Endothelial cell of umbilical vein (primary cell): Measurements from ENCODE around the gene PRAMEF1. TPM values are rescaled to one million over a fixed set of nuclear protein-coding genes. Genes with fewer than 3 reads are reported as not detected.

Experiments
- BruUV-seq: library from RNA; stranded (reverse); fragments of 400-500 nt; replicated peaks from 2 replicates; lab custom pipeline; 2021; lab: Mats Ljungman, UMichigan
- CTCF ChIA-PET: fragments of 300-600, 350-600 bp; sonication (Branson Sonifier 250); formaldehyde crosslinking; loops from one replicate; lab custom pipeline; 2021; ENCODE audit warnings: antibody characterized with exemption, inconsistent platforms; lab: Charles Lee
- POLR2A ChIA-PET: fragments of 300-600, 350-600 bp; sonication (Branson Sonifier 250); formaldehyde crosslinking; loops from one replicate; lab custom pipeline; 2021; ENCODE audit warnings: antibody characterized with exemption, inconsistent platforms; lab: Charles Lee
- DNase-seq: peaks from one replicate; pipeline ENCODE4 v3.0.0-alpha.2; 2011; ENCODE audit warnings: low read depth, low spot score
- FAIRE-seq: peaks from 2 replicates; lab custom pipeline; 2011; peaks lifted over from hg19 to GRCh38; lab: Jason Lieb, UNC
- H2AFZ ChIP-seq: 2 replicates; pipeline ENCODE4 v1.6.0; 2012; ENCODE audit warnings: low read depth, low read length, control low read depth, inconsistent platforms
- H3K27ac ChIP-seq: 2 replicates; pipeline ENCODE4 v1.5.1; 2011; ENCODE audit warnings: low read depth, mild to moderate bottlenecking, control low read depth, low read length, moderate library complexity; ENCODE audit not compliant: insufficient read depth
- H3K27me3 ChIP-seq, 2 experiments: 2 replicates each; pipeline versions ENCODE4 v1.6.0 to v1.6.1; 2011; ENCODE audit warnings: low read length in 2 of 2, mixed read lengths in 1 of 2; ENCODE audit not compliant: control insufficient read depth in 2 of 2, insufficient read depth in 2 of 2
- H3K36me3 ChIP-seq, 2 experiments: 2 replicates in 1 of 2; 3 replicates in 1 of 2; pipeline ENCODE4 v1.5.1; 2011; ENCODE audit warnings: low read length in 2 of 2, mild to moderate bottlenecking in 1 of 2, moderate library complexity in 1 of 2; ENCODE audit not compliant: control insufficient read depth in 2 of 2, insufficient read depth in 2 of 2; ENCODE audit errors: extremely low read depth in 1 of 2
- H3K4me1 ChIP-seq: 3 replicates; pipeline ENCODE4 v1.5.1; 2011; ENCODE audit warnings: mild to moderate bottlenecking, low read length; ENCODE audit not compliant: control insufficient read depth, insufficient read depth; ENCODE audit errors: extremely low read depth
- H3K4me2 ChIP-seq: 2 replicates; pipeline ENCODE4 v1.6.1; 2011; ENCODE audit warnings: low read length, control low read depth, mixed read lengths; ENCODE audit not compliant: insufficient read depth
- H3K4me3 ChIP-seq, 3 experiments: fragments of 200-600 bp in 1 of 3; sonication (generic), shearing (Covaris generic) in 1 of 3; replicated peaks in 1 of 3; 2 replicates each; pipeline ENCODE4 v1.5.1; 2011 to 2016; ENCODE audit warnings: control low read depth in 3 of 3, low read length in 3 of 3, mild to moderate bottlenecking in 2 of 3, inconsistent platforms in 1 of 3, low read depth in 1 of 3, moderate library complexity in 1 of 3; ENCODE audit not compliant: insufficient read depth in 1 of 3
- H3K79me2 ChIP-seq: 2 replicates; pipeline ENCODE4 v1.6.0; 2012; ENCODE audit warnings: low read length, inconsistent platforms; ENCODE audit not compliant: control insufficient read depth, insufficient read depth
- H3K9ac ChIP-seq: replicated peaks from 2 replicates; pipeline ENCODE3; 2011; ENCODE audit warnings: low read length, control low read depth; ENCODE audit not compliant: insufficient read depth; ENCODE audit errors: extremely low read depth
- H3K9me1 ChIP-seq: replicated peaks from 3 replicates; pipeline ENCODE4 v1.6.0; 2011; ENCODE audit warnings: mild to moderate bottlenecking, low read length; ENCODE audit not compliant: control insufficient read depth, insufficient read depth; ENCODE audit errors: extremely low read depth
- H3K9me3 ChIP-seq: replicated peaks from 2 replicates; pipeline ENCODE4 v1.5.1; 2012; ENCODE audit warnings: low read length, inconsistent platforms; ENCODE audit not compliant: control insufficient read depth, insufficient read depth
- H4K20me1 ChIP-seq: replicated peaks from 2 replicates; pipeline ENCODE3; 2011; ENCODE audit warnings: mild to moderate bottlenecking, low read length; ENCODE audit not compliant: control insufficient read depth, insufficient read depth; ENCODE audit errors: extremely low read depth
- EZH2 ChIP-seq: IDR thresholded peaks from 2 replicates; pipeline ENCODE4 v1.6.1; 2012; ENCODE audit warnings: borderline replicate concordance, low read depth, mild to moderate bottlenecking, moderate library complexity, low read length, inconsistent platforms; ENCODE audit not compliant: severe bottlenecking
- FOS ChIP-seq: IDR thresholded peaks from 2 replicates; pipeline ENCODE4 v1.6.1; 2011; ENCODE audit warnings: mild to moderate bottlenecking, low read length, moderate library complexity, borderline replicate concordance; ENCODE audit not compliant: insufficient read depth
- GATA2 ChIP-seq: IDR thresholded peaks from 2 replicates; pipeline ENCODE4 v1.7.0; 2011; ENCODE audit warnings: low read depth, mild to moderate bottlenecking, moderate library complexity, mixed read lengths, low read length; ENCODE audit not compliant: insufficient read length, insufficient read depth
- JUN ChIP-seq: IDR thresholded peaks from 2 replicates; pipeline ENCODE4 v1.6.1; 2011; ENCODE audit warnings: borderline replicate concordance, low read depth; ENCODE audit not compliant: insufficient read length, insufficient read depth
- MYC ChIP-seq: IDR thresholded peaks from one replicate; pipeline ENCODE4 v1.6.1; 2011; ENCODE audit warnings: mild to moderate bottlenecking, low read depth, low read length
- POLR2A ChIP-seq: IDR thresholded peaks from 2 replicates; pipeline ENCODE4 v1.6.1; 2012; ENCODE audit warnings: low read depth, mild to moderate bottlenecking, control low read depth, low read length
- POLR2AphosphoS5 ChIP-seq: IDR thresholded peaks from 2 replicates; pipeline ENCODE4 v1.6.1; 2012; ENCODE audit warnings: low read depth, mild to moderate bottlenecking, control low read depth, low read length, moderate library complexity; ENCODE audit not compliant: insufficient read depth
- dilution Hi-C: fragments of 300-500 bp; cut with MboI; formaldehyde crosslinking; loops from one replicate; pipeline ENCODE4 v1.15.0; 2019; ENCODE audit warnings: low sequenced_read_pairs; ENCODE audit not compliant: extremely low pct_ligation_motif_present
- intact Hi-C: fragments of 100-400 bp; cut with micrococcal nuclease; formaldehyde crosslinking; loops from one replicate; pipeline ENCODE4 v1.10.0; 2022
- polyA plus RNA-seq, 4 experiments: library from polyadenylated mRNA; depleted of rRNA in 3 of 4; stranded (reverse) in 3 of 4; unstranded in 1 of 4; fragments of >200 nt; gene quantifications; 2 replicates each; pipeline versions ENCODE4 v1.2.1 to v1.2.3, GENCODE V29; 2011 to 2012; ENCODE audit warnings: missing spikeins in 1 of 4
- total RNA-seq: library from RNA; stranded (reverse); gene quantifications from 2 replicates; pipeline ENCODE4 v1.2.3, GENCODE V29; 2021
- TF ChIP-seq, protein P1 (sequence below): IDR thresholded peaks from 2 replicates; pipeline ENCODE4 v1.6.1; 2011; ENCODE audit not compliant: insufficient read depth, insufficient read length
- TF ChIP-seq, protein P2 (sequence below), 2 donors: IDR thresholded peaks; 1 replicate in 1 of 2; 2 replicates in 1 of 2; pipeline ENCODE4 v1.5.1; 2011; ENCODE audit warnings: low read length in 2 of 2, mild to moderate bottlenecking in 2 of 2, moderate library complexity in 2 of 2, control low read depth in 1 of 2, inconsistent platforms in 1 of 2, low read depth in 1 of 2; ENCODE audit not compliant: insufficient read depth in 1 of 2; ENCODE audit errors: extremely low read depth in 1 of 2

Gene PRAMEF1
- total and polyA plus RNA-seq, 2 donors (not counting 3 experiments of a cell fraction or from before 2014, with no cell fraction given) = not detected

GRCh38 chr1:12745126-12745991, 45.8 kb upstream of the PRAMEF1 start:
- no peak for DNase-seq
- TF ChIP-seq GATA2 (no peak), POLR2AphosphoS5 (no peak), JUN (no peak), EZH2 (no peak), MYC (no peak), POLR2A (no peak), FOS (no peak)
- TF ChIP-seq, protein P1, sequence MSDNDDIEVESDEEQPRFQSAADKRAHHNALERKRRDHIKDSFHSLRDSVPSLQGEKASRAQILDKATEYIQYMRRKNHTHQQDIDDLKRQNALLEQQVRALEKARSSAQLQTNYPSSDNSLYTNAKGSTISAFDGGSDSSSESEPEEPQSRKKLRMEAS = no peak
- TF ChIP-seq, protein P2, sequence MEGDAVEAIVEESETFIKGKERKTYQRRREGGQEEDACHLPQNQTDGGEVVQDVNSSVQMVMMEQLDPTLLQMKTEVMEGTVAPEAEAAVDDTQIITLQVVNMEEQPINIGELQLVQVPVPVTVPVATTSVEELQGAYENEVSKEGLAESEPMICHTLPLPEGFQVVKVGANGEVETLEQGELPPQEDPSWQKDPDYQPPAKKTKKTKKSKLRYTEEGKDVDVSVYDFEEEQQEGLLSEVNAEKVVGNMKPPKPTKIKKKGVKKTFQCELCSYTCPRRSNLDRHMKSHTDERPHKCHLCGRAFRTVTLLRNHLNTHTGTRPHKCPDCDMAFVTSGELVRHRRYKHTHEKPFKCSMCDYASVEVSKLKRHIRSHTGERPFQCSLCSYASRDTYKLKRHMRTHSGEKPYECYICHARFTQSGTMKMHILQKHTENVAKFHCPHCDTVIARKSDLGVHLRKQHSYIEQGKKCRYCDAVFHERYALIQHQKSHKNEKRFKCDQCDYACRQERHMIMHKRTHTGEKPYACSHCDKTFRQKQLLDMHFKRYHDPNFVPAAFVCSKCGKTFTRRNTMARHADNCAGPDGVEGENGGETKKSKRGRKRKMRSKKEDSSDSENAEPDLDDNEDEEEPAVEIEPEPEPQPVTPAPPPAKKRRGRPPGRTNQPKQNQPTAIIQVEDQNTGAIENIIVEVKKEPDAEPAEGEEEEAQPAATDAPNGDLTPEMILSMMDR (IDR thresholded peaks at IDR 0.05; ENCODE audit: extremely low read depth in 1 of 2, insufficient read depth in 1 of 2, low read depth in 1 of 2, low read length in 2 of 2) = no peak
- POLR2A ChIA-PET = no interaction called here
- Histone ChIP-seq H3K4me1 (no peaks in the 10 kb centered on the region), H3K4me3 (no peak overlapping the region), H3K27me3 (no peaks in the 10 kb centered on the region), H3K4me2 (no peak overlapping the region), H3K36me3 (no peaks in the 10 kb centered on the region), H3K9me1 (no peaks in the 10 kb centered on the region), H2AFZ (no peak overlapping the region), H3K27ac (no peak overlapping the region), H3K9ac (no peak overlapping the region), H3K9me3 (no peaks in the 10 kb centered on the region), H4K20me1 (no peaks in the 10 kb centered on the region), H3K79me2 (no peaks in the 10 kb centered on the region)
- no TSS peak for BruUV-seq
- CTCF ChIA-PET = no interaction called here
- no peak for FAIRE-seq
- dilution Hi-C loops (no loop called here), intact Hi-C loops (no loop called here)
